ENCODE measurements around the gene SPPL2B. TPM values are rescaled to one million over a fixed set of nuclear protein-coding genes. Genes with fewer than 3 reads are reported as not detected.

SPPL2B gene
- total RNA-seq, 4 donors from 2014 or later = 24.0 to 42.6 (median 27.4) TPM

DNA sequence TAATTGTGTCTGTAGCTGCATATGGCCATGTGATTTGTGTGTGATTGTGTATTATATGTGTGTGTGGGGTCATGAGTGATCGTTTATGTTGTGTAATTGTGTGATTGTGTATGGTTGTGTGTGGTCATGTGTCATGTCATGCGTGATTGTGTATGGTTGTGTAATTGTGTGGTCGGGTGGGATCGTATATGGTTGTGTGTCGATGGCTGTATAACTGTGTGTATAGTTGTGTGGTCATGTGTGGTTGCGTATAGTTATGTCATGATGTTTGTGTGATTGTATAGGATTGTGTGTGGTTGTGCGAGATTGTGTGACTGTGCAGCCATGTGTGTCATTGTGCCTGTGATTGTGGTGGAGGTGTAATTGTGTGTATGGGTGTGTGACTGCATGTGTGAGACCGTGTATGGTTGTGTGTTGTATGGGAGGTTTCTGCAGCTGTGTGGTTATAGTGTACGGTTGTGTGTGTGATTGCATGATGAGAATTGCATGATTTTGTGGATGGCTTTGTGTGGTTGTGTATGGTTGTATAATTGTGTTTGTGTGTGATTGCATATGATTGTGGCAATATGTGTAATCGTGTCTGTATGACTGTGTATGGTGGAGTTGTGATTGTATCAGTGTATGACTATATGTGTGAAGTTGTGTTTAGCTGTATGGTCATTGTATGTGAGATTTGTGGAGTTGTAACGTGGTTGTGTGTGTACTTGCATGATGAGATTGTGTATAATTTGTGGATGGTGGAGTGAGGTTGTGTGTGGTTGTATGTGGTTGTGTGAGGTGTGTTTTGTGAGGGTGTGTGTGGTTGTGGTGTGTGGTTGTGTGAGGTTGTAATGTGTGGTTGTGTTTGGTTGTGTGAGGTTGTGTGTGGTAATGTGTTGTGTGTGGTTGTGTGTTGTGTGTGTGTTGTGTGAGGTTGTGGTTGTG, 33.8 kb downstream of the SPPL2B start:
- DNase-seq (ENCODE audit: low spot score) = no peak
- TF ChIP-seq, protein P1, sequence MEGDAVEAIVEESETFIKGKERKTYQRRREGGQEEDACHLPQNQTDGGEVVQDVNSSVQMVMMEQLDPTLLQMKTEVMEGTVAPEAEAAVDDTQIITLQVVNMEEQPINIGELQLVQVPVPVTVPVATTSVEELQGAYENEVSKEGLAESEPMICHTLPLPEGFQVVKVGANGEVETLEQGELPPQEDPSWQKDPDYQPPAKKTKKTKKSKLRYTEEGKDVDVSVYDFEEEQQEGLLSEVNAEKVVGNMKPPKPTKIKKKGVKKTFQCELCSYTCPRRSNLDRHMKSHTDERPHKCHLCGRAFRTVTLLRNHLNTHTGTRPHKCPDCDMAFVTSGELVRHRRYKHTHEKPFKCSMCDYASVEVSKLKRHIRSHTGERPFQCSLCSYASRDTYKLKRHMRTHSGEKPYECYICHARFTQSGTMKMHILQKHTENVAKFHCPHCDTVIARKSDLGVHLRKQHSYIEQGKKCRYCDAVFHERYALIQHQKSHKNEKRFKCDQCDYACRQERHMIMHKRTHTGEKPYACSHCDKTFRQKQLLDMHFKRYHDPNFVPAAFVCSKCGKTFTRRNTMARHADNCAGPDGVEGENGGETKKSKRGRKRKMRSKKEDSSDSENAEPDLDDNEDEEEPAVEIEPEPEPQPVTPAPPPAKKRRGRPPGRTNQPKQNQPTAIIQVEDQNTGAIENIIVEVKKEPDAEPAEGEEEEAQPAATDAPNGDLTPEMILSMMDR (IDR thresholded peaks at IDR 0.05) = no peak
- no peak for ATAC-seq (ENCODE audit: low FRiP score)

DNA sequence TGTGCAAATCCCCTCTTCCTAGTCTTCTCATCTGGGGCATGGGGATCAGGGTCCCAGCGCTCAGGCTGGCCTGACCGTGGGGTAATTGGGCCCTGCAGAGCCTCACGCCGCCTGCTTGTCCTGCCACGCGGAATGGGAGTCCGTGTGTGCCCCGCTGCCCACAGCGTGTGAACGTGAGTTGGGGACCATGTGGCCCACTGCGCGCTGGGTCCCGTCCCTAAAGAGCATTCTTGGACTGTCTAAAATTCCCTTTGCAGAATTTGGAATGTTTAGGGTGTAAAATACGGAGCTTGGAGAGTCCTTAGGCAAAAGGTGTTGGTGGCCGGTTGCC, 34.5 kb downstream of the SPPL2B start:
- DNase-seq (ENCODE audit: low spot score) = no peak
- no peak for ATAC-seq (ENCODE audit: low FRiP score)
- TF ChIP-seq, protein P1 (IDR thresholded peaks at IDR 0.05) = no peak

DNA sequence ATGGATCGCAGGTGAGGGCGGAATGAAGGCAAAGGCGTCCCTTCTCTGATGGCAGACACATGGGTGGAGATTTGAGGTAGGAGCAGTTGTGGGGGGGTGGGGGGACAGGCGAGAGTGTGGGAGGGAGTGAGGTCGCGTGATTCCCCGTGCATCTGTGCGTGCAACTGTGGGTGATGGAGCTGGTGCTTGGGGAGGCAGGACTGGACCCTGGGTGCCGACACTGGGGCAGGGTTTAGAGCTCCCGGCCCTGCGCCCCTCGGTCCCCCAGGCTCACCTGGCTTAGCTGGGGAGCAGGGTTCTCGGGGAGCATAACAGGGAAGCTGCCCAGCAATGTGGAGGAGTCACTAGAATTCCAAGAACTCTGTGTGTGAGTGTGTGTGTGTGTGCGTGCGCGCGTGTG, 34.9 kb downstream of the SPPL2B start:
- no peak for DNase-seq (ENCODE audit: low spot score)
- TF ChIP-seq, protein P1 (IDR thresholded peaks at IDR 0.05) = no peak
- ATAC-seq (ENCODE audit: low FRiP score) = no peak

DNA sequence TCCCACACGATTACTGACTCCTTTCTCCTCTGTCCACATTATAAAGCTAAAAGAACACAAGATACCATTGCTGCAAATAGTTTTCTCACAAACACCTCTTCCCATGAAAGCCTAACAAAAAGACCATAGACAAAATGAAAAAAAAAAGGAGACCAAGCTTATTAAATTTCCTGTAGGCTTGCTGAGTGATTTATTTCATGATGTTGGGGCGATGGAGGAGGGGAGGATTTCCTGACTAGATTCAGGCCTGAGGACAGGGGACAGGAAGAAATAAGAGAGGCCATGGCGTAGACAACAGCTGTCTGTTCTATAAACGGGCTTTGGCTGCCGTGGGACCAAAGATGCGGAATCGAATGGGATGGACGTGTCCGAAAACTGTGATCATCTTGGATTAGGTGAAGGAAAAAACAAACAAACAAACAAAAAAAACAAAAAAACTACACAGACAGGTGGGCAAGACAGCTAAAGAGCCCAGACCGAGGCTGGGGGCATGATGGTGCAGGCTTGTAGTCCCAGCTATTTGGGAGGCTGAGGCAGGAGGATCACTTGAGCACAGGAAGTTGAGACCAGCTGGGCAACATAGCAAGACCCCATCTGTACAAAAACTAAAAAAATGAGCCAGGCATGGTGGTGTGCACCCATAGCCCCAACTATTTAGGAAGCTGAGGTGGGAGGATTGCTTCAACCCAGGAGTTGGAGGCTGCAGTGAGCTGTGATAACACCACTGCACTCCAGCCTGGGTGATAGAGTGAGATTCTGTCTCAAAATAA, 36.9 kb downstream of the SPPL2B start:
- ATAC-seq (ENCODE audit: low FRiP score) (no peak), DNase-seq (ENCODE audit: low spot score) (no peak)
- TF ChIP-seq, protein P1 (IDR thresholded peaks at IDR 0.05) = no peak

DNA sequence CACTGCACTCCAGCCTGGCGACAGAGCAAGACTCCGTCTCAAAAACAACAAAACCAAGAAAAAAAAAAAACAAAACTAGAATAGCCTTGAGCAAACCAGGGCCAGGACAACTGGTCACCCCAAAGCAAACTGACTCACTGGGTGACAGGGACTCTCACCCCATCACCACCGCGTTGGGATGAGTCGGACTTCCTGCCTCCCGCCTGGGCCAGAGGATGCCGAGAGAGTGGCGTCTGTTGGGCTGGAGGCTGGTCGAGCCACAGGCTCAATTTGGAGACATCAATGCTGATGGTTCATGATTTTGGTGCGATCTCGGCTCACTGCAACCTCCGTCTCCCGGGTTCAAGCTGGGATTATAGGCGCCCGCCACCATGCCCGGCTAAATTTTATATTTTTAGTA, 43.2 kb downstream of the SPPL2B start:
- DNase-seq (ENCODE audit: low spot score) = no peak
- no peak for ATAC-seq (ENCODE audit: low FRiP score)
- TF ChIP-seq, protein P1 (IDR thresholded peaks at IDR 0.05) = no peak

DNA sequence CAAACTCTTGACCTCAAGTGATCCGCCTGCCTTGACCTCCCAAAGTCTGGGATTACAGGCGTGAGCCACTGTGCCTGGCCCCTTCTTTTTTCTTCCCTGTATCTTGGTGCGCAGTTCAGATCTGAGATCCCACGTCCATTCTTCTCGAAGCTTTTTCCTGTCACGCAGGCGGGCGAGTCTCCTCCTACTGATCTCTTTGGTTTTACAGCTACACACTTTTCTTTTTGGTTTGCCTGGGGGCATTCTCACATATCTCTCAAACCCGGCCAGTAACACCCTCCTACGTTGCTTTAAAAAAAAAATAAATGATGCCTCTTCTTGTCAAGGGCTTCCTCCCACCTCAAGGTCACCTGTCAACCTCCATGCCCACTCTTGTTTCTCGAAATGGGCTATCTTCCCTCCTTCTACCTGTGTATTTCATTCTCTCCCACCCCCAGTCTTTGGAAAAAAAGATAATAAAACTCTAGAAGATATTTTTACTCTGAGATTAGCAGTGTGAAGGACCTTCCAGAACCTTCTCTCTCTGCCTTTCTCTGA, 43.7 kb downstream of the SPPL2B start:
- DNase-seq (ENCODE audit: low spot score) (no peak), ATAC-seq (ENCODE audit: low FRiP score) (no peak)
- TF ChIP-seq, protein P1 (IDR thresholded peaks at IDR 0.05) = no peak
